GM18498 (cell line): ENCODE results near the gene ECHS1.
"Not testable (repeated sequence)": the region's sequence is repeated elsewhere in the genome, so short reads cannot be mapped to it uniquely, and the experiment has no call there.

Source experiments
- ATAC-seq: cut with Tn5 transposase; IDR thresholded peaks from one replicate; pipeline ENCODE4 v1.9.1; 2021; ENCODE audit warnings: mild to moderate bottlenecking, moderate library complexity; ENCODE audit not compliant: unreplicated experiment

ECHS1 gene

DNA sequence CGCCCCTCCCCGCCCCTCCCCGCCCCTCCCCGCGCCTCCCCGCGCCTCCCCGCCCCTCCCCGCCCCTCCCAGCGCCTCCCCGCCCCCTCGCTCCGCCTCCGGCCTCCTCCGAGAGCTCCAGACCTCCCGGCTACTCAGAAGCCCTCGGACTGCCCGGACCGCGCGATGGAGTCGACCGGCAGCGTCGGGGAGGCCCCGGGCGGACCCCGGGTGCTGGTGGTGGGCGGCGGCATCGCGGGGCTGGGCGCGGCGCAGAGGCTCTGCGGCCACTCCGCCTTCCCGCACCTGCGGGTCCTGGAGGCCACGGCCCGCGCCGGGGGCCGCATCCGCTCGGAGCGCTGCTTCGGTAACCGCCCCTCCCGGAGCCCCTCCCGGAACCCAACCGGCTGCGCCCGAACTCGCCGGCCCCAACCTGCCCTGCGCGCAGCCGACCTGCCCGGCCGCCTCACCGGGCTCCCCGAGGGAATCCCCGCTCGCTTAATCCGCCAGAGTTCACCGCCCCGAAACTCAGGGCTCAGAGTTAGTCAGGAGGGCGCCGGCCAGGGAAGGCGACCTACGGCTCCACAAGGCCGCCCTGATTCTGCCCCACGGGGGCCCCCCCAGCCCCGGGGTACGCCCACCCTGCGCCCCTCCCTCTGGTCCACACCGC is 6.1 kb upstream of the ECHS1 start, which contains the start of gene PAOX:
PAOX (plus strand) TSS at position 111 of the 649 bp plus-strand sequence; CDS start at position 166, 55 bp downstream.
- ATAC-seq: peak; percentile 65

DNA sequence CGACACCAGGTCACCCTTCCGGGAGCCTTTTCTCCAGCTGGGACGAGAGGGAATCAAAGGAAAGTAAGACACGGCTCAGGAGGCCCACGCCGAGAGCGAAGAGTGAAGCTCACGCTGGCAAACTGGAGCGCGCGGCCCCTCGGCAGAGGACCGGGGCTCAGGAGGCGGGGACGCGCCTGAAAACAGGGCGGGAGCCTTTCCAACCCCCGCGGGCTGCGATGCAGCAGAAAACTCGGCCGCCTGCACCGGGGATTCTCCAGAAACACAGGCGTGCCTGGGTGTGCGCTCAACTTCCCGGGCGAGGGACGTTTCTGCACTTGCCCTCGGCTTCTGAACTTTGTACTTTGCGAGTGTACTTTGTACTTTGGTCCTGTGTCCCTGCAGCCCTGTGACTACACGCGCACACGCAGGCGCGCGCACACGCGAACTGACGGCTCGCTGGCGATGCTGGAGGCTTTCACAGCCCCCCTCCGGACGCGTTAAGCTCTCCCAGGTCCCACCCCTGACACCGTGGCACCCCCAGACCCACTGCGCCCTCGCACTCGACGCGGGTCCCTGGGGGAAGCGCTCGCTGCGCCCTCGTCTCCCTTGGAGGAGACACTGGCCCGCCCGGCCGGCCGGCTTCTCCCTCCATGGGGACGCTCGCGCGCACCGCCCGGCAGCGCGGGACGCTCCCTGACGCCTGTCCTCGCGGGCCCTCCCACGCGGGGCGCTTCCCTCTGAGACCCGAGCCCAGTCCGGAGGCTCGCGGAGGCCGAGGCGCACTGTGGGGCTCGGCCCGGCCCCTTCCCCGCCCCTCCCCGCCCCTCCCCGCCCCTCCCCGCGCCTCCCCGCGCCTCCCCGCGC is 5.3 kb upstream of the ECHS1 start:
- peak; percentile 51 for ATAC-seq

DNA sequence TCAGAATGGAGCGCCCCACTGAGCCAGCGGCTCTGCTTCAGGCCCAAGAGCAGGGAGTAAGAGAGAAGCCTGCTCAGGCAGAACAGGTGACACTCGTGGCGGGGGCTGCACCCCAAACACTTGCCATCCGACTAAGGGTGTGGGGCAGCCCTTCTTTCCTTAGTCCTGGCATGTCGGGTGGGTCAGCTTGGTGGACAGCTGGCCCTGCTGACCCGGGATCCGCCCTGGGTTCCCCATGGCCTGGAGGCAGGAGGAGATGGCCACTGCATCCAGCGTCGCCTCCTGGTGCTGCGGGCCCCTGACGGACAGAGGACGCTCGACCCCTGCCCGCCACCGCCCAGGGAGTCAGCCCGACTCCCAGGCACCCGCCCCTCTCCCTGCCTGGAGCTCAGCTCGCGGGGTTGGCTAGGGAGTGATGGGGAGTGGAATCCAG is 4.7 kb upstream of the ECHS1 start:
- ATAC-seq: no peak

DNA sequence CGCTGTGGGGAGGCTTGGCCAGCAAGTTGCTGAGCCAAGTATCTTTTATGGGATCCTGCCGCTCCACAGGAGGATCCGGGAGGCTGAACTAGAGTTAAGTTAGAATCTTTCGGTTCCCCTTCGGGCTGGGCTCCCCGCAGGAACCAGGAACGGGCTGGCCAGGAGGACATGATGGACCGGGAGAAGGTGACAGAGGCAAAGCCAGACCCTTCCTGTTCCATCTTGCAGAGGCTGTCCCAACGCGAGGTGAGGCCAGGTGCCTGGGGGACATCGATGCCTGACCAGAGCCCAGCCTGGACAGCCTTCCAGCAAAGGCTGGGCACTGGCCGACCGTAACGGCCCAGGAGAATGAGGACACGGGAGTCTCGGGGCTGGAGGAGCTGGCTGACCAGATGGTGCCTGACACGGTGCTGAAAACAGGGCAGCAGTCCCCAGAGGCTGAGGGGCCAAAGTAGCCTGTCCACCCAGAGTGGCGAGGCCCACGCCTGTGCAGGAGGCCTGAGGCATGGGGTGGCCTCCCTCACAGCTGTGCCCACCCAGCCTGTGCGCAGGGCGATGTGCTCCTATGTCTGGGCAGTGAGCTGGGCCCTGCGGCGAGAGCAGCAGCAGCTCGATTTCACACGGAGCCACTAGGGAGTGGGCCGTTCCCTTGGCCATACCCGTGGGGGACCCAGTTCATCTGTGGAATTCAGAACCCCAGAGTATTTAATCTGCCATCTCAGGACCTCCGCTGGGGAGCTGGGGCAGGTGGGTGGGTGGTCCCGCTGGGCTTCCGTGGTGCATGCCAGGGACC is 4.1 kb upstream of the ECHS1 start:
- ATAC-seq: no peak

DNA sequence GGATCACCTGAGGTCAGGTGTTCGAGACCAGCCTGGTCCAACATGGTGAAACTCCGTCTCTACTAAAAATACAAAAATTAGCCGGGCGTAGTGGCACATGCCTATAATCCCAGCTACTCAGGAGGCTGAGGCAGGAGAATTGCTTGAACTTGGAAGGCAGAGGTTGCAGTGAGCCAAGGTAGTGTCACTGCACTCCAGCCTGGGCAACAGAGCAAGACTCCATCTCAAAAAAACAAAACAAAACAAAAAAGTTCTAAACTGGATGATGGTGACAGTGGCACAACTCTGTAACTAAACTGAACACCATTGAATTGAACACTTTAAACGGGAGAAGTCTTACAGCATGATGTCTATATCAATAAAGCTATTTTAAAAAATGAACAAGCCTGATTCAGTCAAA is 3.0 kb upstream of the ECHS1 start:
- ATAC-seq: not testable (repeated sequence)

DNA sequence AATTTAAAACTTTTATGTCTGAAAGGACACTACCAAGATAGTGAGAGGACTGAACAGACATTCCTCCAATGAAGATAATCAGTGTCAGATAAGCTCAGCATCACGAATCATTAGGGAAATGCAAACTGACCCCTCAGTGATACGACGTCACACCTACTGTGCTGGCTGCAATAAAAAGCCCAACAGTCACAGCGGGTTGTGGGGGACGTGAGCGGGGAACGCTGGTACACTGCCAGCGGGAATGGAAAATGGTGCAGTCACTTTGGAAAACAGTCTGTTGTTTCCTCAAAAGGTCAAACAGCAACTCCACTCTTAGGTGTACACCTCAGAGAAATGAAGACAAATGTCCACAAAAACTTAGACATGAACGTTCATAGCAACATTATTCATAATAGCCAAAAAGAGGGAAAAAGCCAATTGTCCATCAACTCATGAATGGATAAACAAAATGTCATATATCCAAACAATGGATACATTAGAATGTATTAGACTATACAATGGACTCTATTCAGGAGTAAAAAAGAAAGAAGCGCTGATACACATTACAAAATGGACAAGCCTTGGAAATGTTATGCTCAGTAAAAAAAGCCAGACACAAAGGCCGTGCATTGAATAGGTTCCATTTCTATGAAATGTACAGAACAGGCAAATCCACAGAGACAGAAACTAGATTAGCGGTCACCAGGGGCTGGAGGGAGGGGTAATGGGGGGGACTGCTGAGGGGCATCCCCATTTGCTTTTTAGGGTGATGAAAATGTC is 2.4 kb upstream of the ECHS1 start:
- ATAC-seq: no peak

DNA sequence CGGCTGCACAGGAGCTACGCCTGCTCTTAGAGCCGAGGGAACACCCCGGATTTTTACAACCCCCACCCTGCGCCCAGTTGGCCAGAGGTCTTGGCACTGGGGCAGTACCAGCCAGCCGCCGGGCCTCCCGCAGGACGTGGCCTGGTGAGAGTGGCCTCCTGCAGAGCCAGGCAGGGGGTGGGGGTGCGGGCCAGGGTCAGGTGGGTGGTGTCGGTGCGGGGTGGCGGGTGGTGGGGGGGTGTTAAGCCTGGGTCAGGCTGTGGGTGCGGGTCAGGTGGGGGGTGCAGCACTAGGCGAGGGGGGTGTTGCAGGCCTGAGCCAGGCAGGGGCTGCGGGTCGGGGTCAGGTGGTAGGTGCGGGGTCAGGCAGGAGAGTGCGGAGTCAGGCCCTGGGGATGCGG is 647 bp downstream of the ECHS1 start:
- no peak for ATAC-seq

DNA sequence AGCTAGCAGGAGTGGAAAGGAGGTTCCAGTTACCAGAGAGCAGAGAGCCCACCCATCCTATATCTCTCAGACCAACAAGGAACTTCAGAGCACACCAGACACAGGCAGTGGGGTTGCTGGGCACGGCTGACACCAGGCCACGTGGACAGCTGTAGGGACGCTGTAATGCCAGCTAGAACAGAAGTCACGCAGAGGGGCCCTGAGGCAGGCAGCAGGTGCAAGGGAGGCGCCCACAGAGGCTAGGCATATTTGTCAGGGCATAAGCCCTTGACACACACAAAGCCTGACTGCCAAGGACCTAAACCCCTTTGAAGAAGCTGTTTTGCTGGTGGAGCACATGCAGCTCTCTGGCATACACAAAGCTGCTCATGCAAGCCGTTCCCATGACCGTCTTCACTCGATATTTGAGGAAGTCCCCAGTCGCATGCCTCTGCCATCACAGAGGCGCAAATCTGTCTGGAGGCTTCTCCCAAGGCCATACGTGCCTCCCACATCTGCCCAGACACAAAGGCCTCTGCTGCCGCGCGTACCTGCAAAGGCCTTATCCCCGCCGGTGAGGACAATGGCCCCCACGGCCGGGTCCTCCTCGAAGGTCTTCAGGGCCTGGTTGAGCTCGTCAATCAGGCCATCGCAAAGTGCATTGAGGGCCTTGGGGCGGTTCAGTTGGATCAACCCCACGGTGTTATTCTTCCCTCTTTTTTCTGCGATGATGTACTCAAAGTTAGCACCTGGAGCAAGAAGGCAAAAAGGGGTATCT is 2.9 kb downstream of the ECHS1 start:
- no peak for ATAC-seq

DNA sequence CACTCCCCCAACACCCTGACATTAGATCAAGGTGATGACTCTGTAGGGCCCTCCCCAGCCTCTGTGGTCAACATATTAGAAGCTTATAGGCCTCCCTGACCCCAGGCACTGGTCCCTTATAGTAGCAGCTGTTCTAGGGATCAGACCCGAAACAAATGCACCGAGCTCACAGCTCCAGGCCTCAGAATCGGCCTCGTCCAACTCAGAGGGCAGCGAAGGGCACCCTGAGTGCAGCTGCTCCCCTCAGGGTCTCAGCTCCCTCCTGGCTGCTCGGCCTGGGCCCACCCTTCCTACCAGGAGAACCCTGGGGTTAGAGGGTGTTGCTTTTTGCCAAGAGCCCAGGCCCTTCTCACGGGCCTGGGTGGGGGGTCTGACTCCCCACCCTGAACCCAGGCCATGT is 5.0 kb downstream of the ECHS1 start:
- ATAC-seq: no peak

DNA sequence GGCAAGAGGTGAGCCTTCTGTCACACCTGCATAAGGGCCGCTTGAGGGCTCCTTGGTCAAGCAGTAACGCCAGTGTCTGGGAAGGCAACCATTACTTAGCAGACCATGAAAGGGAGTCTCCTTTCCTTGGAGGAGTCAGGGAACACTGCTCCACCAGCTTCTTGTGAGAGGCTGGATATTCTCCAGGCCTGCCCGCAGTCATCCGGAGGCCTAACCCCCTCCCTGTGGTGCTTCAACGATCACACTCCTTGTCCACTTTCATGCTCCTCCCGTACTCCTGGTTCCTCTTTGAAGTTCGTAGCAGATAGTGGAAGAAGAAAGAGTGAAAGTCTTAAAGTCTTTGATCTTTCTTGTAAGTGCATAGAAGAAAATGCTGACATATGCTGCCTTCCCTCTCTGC is 5.7 kb downstream of the ECHS1 start:
- not testable (repeated sequence) for ATAC-seq

DNA sequence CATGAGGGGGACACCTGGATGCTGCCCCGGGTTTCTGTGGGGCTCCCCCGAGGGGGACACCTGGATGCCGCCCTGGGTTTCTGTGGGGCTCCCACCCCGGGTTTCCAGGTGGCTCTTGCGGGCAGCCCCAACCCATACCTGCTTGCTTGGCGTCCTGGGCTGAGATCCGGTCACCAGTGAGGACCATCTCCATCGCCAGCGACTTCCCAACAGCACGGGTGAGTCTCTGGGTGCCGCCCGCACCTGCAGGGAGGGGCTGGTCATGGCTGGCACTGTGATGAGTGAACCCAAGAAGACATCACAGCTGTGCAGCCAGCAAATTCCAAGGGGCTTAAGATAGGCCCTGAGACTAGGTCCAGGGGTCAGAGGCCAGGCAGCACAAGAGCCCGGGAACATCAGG is 6.4 kb downstream of the ECHS1 start:
- no peak for ATAC-seq

DNA sequence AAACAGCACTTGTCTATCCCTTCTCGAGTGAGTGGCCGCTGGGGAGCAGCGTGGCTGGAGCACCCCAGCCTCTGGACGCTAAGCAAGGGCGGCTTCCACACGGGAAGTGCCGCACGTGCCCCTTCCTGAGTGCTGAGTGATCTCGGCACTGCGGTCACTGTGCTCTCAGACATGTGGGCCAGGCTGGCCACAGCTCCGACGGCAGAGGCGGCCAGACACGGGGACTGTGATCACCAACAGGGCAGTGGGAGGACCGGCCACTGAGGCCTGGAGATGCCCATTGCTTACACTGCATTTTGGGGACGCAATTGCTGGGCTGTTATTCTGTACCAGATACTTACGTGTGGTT is 7.0 kb downstream of the ECHS1 start:
- no peak for ATAC-seq

DNA sequence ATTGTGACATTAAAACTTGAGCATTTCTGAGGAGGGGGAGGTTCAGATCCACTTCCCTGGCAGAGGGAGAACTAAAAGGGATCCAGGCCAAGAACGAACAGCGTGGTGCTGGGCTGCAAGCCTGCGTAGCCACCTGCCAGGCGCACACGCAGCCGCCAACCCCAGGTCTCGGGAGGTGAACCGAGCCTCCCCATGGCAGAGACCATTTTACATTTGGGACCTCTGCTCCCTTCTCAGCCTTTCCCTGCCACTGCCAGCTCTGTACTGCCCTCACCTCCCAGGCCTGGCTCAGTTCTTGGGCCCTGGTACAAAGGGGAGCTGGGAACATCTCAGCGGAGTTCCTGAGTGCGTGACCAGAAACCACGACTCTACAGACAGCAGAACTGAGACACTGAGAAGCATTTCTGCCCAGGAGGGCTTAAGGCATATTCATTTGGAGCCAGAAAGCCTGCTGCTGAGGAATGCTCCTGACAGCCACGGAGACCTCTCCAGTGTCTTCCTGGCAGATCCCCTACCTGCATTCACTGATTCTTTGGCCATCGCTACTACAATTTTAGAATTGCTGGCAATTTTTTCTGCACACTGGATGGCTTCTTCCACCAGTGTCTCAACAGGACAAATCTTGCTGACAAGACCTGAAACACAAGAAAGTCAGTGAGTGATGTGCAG is 7.6 kb downstream of the ECHS1 start:
- ATAC-seq: no peak

DNA sequence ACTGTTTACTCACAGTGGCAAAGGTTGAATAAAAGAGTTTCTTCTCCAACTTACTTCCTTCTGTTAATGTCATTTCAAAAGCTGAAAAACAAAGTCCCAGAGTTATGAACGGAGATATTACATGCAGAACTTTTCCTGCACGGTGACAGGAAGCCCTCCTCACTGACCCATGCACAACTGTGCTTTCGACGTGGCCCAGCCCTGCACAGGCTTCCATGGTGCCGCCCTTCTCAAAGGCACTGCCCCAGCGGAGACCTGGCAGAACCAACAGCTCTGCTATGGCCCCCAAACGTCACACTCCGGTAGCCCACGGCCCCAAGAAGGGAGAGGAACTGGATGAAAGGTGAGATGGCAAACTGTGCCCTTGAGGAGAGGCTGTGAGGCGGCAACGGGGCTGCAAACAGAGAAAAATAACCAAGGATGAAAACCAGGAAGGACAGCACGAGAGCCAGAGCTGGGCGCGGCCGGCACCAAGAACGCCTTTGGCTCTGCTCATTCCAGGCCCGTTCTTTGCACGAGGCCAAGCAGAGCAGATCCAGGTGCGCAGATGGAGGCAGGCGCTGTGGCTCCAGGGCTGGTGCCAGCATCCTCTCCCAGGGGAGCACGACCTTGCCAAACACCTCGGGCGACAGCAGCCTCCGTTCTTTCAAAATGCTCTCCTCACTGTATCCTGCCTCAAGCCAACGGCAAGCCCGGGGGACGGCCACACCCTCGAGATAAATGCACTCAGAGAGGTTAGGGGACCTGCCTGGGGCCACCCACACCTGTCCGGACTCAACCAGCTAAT is 8.3 kb downstream of the ECHS1 start:
- no peak for ATAC-seq

DNA sequence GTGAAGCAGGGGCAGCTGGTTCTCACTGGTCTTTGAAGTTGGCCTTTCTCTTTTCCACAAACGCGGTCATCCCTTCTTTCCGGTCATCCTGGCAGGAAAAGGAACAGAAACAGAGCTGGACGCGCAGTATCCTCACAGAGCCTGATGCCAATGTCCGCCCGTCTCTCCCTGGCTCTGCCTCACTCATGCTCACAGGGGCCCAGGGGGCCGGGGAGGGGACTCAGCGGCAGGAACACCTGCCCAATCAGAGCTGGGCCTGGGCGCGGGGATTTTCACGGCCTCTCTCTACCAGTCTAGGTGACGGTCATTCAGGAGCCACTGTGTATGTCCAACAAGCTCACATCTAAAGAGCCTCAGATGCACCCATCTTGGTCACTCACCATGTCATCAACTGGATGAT is 10.3 kb downstream of the ECHS1 start:
- ATAC-seq: no peak

DNA sequence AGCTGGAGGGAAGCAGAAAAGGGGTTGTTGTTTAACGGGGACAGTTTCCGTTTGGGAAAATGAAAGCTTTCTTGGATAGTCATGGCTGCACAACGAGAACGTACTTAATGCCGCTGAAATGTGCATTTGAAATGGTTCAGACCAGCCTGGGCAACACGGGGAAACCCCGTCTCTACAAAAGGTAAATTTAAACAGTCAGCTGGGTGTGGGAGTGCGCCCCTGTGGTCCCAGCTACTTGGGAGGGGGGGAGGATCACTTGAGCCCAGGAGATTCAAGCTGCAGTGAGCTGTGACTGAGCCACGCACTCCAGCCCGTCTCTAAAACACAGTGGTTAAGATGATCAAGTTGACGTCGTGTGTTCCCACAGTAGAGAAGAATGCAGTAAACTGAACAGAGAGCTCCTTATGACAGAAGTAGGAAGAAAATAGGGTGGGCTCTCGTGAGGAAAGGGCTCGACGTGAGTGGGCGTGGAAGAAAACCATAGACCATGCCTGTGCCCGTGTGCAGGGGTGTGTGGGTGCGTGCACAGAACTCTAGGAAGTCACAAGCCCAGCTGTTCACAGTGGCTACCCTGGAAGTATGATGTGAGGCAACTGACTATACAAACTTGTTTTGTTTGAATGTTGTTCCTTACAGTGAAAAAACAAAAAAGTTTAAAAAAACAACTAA is 11.2 kb downstream of the ECHS1 start:
- no peak for ATAC-seq

DNA sequence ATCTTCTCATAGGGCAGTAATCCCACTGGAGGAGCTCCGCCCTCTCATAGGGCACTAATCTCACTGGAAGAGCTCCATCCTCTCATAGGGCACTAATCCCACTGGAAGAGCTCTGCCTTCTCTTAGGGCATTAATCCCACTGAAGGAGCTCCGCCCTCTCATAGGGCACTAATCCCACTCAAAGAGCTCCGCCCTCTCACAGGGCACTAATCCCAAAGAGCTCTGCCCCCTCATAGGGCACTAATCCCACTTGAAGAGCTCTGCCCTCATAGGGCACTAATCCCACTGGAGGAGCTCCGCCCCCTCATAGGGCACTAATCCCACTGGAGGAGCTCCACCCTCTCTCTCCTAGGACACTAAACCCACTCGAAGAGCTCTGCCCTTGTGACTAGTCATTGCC is 11.9 kb downstream of the ECHS1 start:
- ATAC-seq: no peak

DNA sequence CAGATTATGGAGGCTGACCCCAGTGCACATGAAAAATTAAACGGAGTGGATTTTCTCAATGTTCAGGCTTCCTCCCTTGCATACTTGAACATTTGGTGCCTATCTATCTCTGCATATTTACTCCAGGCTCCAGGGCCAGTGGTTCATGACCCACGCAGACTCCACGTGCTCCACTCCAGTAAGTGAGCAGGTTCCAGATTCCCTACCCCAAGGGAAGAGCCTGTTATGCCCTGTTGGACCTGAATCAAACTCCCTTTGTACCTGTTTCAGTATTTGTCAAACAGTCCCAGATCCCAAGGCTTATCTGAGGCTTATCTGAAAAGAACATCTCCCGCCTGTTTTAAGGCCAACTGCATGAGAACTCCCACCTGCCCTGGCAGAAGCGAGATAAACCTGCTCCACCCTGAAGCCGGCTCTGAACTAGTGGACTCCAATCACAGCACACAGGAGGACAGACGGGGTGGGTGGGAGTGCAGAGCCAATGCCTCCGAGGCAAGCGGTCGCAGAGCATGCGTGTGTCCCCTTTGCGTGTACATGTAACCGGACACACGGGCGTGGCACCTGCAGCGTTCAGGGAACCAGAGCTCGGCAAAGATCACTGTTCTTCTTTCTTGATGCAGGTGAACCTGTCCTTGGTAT is 13.1 kb downstream of the ECHS1 start:
- ATAC-seq: no peak
